Epithelial cell of umbilical artery (primary cell): ENCODE data around the gene VAT1L. TPM values are rescaled to one million over a fixed set of nuclear protein-coding genes. Genes with fewer than 3 reads are reported as not detected.

Source experiments
- total RNA-seq: library from RNA; depleted of rRNA; stranded (reverse); fragments of >200 nt; gene quantifications from 2 replicates; pipeline ENCODE4 v1.2.3, GENCODE V29; 2014

VAT1L gene
- 0.97 and 3.6 TPM in 2 replicates for total RNA-seq

GRCh38 chr16:77788181-77789084 lies at the start of gene VAT1L:
TSS of gene VAT1L (plus strand) at chr16:77788564. CDS start at chr16:77788683, 119 bp downstream.

GRCh38 chr16:78022347-78023060 lies 234.1 kb downstream of the VAT1L start, which contains the start of gene CLEC3A:
TSS of gene CLEC3A (plus strand) at chr16:78022548. CDS start at chr16:78022627, 79 bp downstream.

Other genes starting within 250 kb of the VAT1L start
- 1.7 and 2.6 TPM in 2 replicates for gene NUDT7, start 66.0 kb upstream of the VAT1L start, total RNA-seq
- gene CLEC3A, start 234.0 kb downstream of the VAT1L start, total RNA-seq = not detected in 2 replicates